H1 (cell line): ENCODE results near the gene TOR1AIP1. TPM values are rescaled to one million over a fixed set of nuclear protein-coding genes. Genes with fewer than 3 reads are reported as not detected.

Experiments
- BCL11A ChIP-seq, 2 experiments: IDR thresholded peaks; one replicate each; pipeline ENCODE4 v1.6.1; 2011; ENCODE audit warnings: low read depth in 2 of 2, low read length in 2 of 2, mild to moderate bottlenecking in 2 of 2
- CBX5 ChIP-seq: fragments of 300-800, 300-1000 bp; sonication (generic); IDR thresholded peaks from 2 replicates; pipeline ENCODE4 v1.7.1; 2016; ENCODE audit warnings: antibody characterized with exemption, low read length, low read depth
- EP300 ChIP-seq, 2 experiments: IDR thresholded peaks; 1 replicate in 1 of 2; 2 replicates in 1 of 2; pipeline ENCODE4 v1.6.1; 2011 to 2012; ENCODE audit warnings: low read depth in 2 of 2, low read length in 2 of 2, mild to moderate bottlenecking in 2 of 2, borderline replicate concordance in 1 of 2, inconsistent platforms in 1 of 2, moderate library complexity in 1 of 2
- FOSL1 ChIP-seq: IDR thresholded peaks from 2 replicates; pipeline ENCODE4 v1.6.1; 2011; ENCODE audit warnings: mild to moderate bottlenecking, low read depth, low read length, moderate library complexity; ENCODE audit not compliant: insufficient read depth
- KDM4A ChIP-seq: IDR thresholded peaks from one replicate; pipeline ENCODE4 v1.7.1; 2012; ENCODE audit warnings: low read depth, mild to moderate bottlenecking, moderate library complexity, low read length, inconsistent platforms; ENCODE audit not compliant: severe bottlenecking
- SAP30 ChIP-seq: fragments of 300-600 bp; sonication (generic); IDR thresholded peaks from 2 replicates; pipeline ENCODE4 v1.7.1; 2012; ENCODE audit warnings: low read length, moderate library complexity, mild to moderate bottlenecking, inconsistent platforms; ENCODE audit not compliant: insufficient read depth, insufficient replicate concordance
- SP2 ChIP-seq: IDR thresholded peaks from 2 replicates; pipeline ENCODE4 v1.6.1; 2012; ENCODE audit warnings: mild to moderate bottlenecking, low read length, inconsistent platforms
- polyA plus RNA-seq, 7 experiments: library from polyadenylated mRNA; depleted of rRNA in 3 of 7; stranded (reverse) in 5 of 7; unstranded in 2 of 7; fragments of >200 nt in 5 of 7; fragments of 200-250 nt in 2 of 7; gene quantifications; 1 replicate in 5 of 7; 2 replicates in 1 of 7; 4 replicates in 1 of 7; pipeline versions ENCODE4 v1.2.1 to v1.2.3, GENCODE V29; 2011 to 2013; ENCODE audit warnings: missing spikeins in 2 of 7, mixed read lengths in 2 of 7
- total RNA-seq: library from RNA; stranded (reverse); fragmentation: NEBNext Ultra II Directional; extraction: Animal tissue kit (Norgen Biotek cat#: 25700); gene quantifications from 2 replicates; pipeline ENCODE4 v1.2.1, GENCODE V29; 2021
- TF ChIP-seq, protein P1 (sequence below): IDR thresholded peaks from 2 replicates; pipeline ENCODE4 v1.6.1; 2012; ENCODE audit warnings: inconsistent platforms
- TF ChIP-seq, protein P2 (sequence below): fragments of 300-600 bp; sonication (generic); IDR thresholded peaks from 2 replicates; pipeline ENCODE4 v1.7.1; 2012; ENCODE audit warnings: low read length, moderate library complexity, mild to moderate bottlenecking, inconsistent platforms; ENCODE audit not compliant: insufficient replicate concordance

TOR1AIP1 gene
- total and polyA plus RNA-seq, 2 of the 8 experiments (the other 6 are each of a cell fraction or from before 2014, with no cell fraction given), result 5.7 to 22.8 TPM

DNA sequence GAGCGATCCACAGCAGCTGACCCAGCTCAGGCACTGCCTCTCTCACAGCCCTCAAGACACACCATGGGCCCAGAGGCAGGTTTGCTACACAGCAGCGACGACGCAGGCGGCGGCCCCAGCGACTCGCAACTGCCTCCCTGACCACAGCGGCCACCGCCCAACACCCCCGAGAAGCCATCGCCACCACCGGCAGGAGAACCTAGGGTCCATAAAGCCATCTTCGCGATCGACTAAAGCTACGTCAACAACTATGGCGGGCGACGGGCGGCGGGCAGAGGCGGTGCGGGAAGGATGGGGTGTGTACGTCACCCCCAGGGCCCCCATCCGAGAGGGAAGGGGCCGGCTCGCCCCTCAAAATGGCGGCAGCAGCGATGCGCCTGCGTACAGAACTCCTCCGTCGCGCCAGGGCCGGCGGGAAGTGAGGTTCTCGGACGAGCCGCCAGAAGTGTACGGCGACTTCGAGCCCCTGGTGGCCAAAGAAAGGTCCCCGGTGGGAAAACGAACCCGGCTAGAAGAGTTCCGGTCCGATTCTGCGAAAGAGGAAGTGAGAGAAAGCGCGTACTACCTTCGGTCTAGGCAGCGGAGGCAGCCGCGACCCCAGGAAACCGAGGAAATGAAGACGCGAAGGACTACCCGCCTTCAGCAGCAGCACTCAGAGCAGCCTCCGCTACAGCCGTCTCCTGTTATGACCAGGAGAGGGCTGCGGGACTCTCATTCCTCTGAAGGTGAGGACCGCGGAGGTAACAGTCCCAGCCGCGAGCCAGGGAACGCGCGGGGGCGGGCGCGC, at the start of gene TOR1AIP1 (continued):
- TF ChIP-seq KDM4A (peak; percentile 88), EP300 (IDR thresholded peaks at IDR 0.05; ENCODE audit: borderline replicate concordance in 1 of 2, low read depth in 2 of 2, low read length in 2 of 2) (peak in 1 of 2 experiments; percentile 86; a peak in 1 of 3 replicates), SAP30 (no peak), SP2 (no peak), BCL11A (IDR thresholded peaks at IDR 0.05; ENCODE audit: low read depth in 2 of 2, low read length in 2 of 2) (no peak), FOSL1 (no peak), CBX5 (no peak)
- TF ChIP-seq, protein P1, sequence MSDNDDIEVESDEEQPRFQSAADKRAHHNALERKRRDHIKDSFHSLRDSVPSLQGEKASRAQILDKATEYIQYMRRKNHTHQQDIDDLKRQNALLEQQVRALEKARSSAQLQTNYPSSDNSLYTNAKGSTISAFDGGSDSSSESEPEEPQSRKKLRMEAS, result peak; percentile 35
- TF ChIP-seq, protein P2, sequence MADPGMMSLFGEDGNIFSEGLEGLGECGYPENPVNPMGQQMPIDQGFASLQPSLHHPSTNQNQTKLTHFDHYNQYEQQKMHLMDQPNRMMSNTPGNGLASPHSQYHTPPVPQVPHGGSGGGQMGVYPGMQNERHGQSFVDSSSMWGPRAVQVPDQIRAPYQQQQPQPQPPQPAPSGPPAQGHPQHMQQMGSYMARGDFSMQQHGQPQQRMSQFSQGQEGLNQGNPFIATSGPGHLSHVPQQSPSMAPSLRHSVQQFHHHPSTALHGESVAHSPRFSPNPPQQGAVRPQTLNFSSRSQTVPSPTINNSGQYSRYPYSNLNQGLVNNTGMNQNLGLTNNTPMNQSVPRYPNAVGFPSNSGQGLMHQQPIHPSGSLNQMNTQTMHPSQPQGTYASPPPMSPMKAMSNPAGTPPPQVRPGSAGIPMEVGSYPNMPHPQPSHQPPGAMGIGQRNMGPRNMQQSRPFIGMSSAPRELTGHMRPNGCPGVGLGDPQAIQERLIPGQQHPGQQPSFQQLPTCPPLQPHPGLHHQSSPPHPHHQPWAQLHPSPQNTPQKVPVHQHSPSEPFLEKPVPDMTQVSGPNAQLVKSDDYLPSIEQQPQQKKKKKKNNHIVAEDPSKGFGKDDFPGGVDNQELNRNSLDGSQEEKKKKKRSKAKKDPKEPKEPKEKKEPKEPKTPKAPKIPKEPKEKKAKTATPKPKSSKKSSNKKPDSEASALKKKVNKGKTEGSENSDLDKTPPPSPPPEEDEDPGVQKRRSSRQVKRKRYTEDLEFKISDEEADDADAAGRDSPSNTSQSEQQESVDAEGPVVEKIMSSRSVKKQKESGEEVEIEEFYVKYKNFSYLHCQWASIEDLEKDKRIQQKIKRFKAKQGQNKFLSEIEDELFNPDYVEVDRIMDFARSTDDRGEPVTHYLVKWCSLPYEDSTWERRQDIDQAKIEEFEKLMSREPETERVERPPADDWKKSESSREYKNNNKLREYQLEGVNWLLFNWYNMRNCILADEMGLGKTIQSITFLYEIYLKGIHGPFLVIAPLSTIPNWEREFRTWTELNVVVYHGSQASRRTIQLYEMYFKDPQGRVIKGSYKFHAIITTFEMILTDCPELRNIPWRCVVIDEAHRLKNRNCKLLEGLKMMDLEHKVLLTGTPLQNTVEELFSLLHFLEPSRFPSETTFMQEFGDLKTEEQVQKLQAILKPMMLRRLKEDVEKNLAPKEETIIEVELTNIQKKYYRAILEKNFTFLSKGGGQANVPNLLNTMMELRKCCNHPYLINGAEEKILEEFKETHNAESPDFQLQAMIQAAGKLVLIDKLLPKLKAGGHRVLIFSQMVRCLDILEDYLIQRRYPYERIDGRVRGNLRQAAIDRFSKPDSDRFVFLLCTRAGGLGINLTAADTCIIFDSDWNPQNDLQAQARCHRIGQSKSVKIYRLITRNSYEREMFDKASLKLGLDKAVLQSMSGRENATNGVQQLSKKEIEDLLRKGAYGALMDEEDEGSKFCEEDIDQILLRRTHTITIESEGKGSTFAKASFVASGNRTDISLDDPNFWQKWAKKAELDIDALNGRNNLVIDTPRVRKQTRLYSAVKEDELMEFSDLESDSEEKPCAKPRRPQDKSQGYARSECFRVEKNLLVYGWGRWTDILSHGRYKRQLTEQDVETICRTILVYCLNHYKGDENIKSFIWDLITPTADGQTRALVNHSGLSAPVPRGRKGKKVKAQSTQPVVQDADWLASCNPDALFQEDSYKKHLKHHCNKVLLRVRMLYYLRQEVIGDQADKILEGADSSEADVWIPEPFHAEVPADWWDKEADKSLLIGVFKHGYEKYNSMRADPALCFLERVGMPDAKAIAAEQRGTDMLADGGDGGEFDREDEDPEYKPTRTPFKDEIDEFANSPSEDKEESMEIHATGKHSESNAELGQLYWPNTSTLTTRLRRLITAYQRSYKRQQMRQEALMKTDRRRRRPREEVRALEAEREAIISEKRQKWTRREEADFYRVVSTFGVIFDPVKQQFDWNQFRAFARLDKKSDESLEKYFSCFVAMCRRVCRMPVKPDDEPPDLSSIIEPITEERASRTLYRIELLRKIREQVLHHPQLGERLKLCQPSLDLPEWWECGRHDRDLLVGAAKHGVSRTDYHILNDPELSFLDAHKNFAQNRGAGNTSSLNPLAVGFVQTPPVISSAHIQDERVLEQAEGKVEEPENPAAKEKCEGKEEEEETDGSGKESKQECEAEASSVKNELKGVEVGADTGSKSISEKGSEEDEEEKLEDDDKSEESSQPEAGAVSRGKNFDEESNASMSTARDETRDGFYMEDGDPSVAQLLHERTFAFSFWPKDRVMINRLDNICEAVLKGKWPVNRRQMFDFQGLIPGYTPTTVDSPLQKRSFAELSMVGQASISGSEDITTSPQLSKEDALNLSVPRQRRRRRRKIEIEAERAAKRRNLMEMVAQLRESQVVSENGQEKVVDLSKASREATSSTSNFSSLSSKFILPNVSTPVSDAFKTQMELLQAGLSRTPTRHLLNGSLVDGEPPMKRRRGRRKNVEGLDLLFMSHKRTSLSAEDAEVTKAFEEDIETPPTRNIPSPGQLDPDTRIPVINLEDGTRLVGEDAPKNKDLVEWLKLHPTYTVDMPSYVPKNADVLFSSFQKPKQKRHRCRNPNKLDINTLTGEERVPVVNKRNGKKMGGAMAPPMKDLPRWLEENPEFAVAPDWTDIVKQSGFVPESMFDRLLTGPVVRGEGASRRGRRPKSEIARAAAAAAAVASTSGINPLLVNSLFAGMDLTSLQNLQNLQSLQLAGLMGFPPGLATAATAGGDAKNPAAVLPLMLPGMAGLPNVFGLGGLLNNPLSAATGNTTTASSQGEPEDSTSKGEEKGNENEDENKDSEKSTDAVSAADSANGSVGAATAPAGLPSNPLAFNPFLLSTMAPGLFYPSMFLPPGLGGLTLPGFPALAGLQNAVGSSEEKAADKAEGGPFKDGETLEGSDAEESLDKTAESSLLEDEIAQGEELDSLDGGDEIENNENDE, result no peak
